Neutrophil (primary cell): ENCODE data around the gene PLEKHG4B.

Source experiments
- H3K27ac ChIP-seq: fragments of 200-600 bp; sonication (generic); 2 replicates; pipeline ENCODE4 v1.5.1; 2016; ENCODE audit warnings: mild to moderate bottlenecking, moderate library complexity
- H3K27me3 ChIP-seq: fragments of 200-600 bp; sonication (generic); 2 replicates; pipeline ENCODE4 v1.6.0; 2016; ENCODE audit warnings: mild to moderate bottlenecking
- H3K36me3 ChIP-seq: fragments of 200-600 bp; sonication (generic); 2 replicates; pipeline ENCODE4 v1.5.1; 2017
- H3K4me1 ChIP-seq, 2 experiments: fragments of 200-600 bp in 1 of 2; sonication (generic) in 1 of 2; 1 replicate in 1 of 2; 2 replicates in 1 of 2; pipeline versions ENCODE4 v1.5.1 to v1.6.1; 2013 to 2016; ENCODE audit warnings: low read depth in 1 of 2, low read length in 1 of 2, mild to moderate bottlenecking in 1 of 2, moderate library complexity in 1 of 2; ENCODE audit not compliant: control insufficient read depth in 1 of 2, insufficient read depth in 1 of 2
- H3K4me3 ChIP-seq, 2 experiments: fragments of 200-600 bp in 1 of 2; sonication (generic) in 1 of 2; 1 replicate in 1 of 2; 2 replicates in 1 of 2; pipeline ENCODE4 v1.5.1; 2013 to 2016; ENCODE audit warnings: low read depth in 1 of 2, low read length in 1 of 2, mild to moderate bottlenecking in 1 of 2, moderate library complexity in 1 of 2
- H3K9me3 ChIP-seq: fragments of 200-600 bp; sonication (generic); 2 replicates; pipeline ENCODE4 v1.5.1; 2016
- CTCF ChIP-seq: fragments of 200-600 bp; sonication (generic); IDR thresholded peaks from 2 replicates; pipeline ENCODE4 v1.5.1; 2016; ENCODE audit warnings: antibody characterized with exemption

The PLEKHG4B gene

GRCh38 chr5:160921-161802, 69.2 kb downstream of the PLEKHG4B start:
- Histone ChIP-seq H3K4me1 (no peaks in the 10 kb centered on the region), H3K9me3 (no peaks in the 10 kb centered on the region), H3K27ac (no peak overlapping the region), H3K36me3 (no peaks in the 10 kb centered on the region), H3K27me3 (peaks cover 19% of the 10 kb centered on the region), H3K4me3 (no peak overlapping the region)
- TF ChIP-seq CTCF = no peak

- TF ChIP-seq CTCF = no peak
- no peaks in the 10 kb centered on the region for H3K4me1 ChIP-seq
- H3K4me3 ChIP-seq = no peak overlapping the region
- peaks cover 19% of the 10 kb centered on the region for H3K27me3 ChIP-seq
- H3K9me3 ChIP-seq = no peaks in the 10 kb centered on the region
- no peak overlapping the region for H3K27ac ChIP-seq
- no peaks in the 10 kb centered on the region for H3K36me3 ChIP-seq
Observed at GRCh38 chr5:161803-162110, 69.8 kb downstream of the PLEKHG4B start.

GRCh38 chr5:162190-162564, 70.2 kb downstream of the PLEKHG4B start:
- Histone ChIP-seq H3K4me1 (no peaks in the 10 kb centered on the region), H3K36me3 (no peaks in the 10 kb centered on the region), H3K27me3 (peaks cover 19% of the 10 kb centered on the region), H3K27ac (no peak overlapping the region), H3K4me3 (no peak overlapping the region), H3K9me3 (no peaks in the 10 kb centered on the region)
- no peak for TF ChIP-seq CTCF

GRCh38 chr5:162565-163337, 70.8 kb downstream of the PLEKHG4B start:
- TF ChIP-seq CTCF = no peak
- H3K27ac ChIP-seq = no peak overlapping the region
- H3K27me3 ChIP-seq = peaks cover 19% of the 10 kb centered on the region
- H3K4me1 ChIP-seq = no peaks in the 10 kb centered on the region
- no peak overlapping the region for H3K4me3 ChIP-seq
- no peaks in the 10 kb centered on the region for H3K9me3 ChIP-seq
- no peaks in the 10 kb centered on the region for H3K36me3 ChIP-seq

- Histone ChIP-seq H3K9me3 (no peaks in the 10 kb centered on the region), H3K36me3 (no peaks in the 10 kb centered on the region), H3K27me3 (peaks cover 19% of the 10 kb centered on the region), H3K4me3 (no peak overlapping the region), H3K4me1 (no peaks in the 10 kb centered on the region), H3K27ac (no peak overlapping the region)
- TF ChIP-seq CTCF = no peak
Observed at GRCh38 chr5:163338-163620, 71.3 kb downstream of the PLEKHG4B start.
